ENCODE measurements around the gene TUBB2A.
"Not testable (repeated sequence)": the region's sequence is repeated elsewhere in the genome, so short reads cannot be mapped to it uniquely, and the experiment has no call there.

DNA sequence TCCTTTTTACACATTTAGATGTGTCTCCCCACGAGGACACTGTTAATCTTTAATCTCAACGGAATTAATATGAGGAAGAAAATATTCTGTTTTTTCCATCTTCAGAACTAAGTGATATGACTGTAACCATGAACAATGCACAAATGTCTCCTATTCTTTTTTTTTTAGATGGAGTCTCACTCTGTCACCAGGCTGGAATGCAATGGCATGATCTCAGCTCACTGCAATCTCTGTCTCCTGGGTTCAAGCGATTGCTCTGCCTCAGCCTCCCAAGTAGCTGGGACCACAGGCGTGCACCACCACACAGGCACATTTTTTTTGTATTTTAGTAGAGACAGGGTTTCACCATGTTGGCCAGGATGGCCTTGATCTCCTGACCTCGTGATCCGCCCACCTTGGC lies 19.5 kb downstream of the TUBB2A start:
- TF ChIP-seq, protein P1, sequence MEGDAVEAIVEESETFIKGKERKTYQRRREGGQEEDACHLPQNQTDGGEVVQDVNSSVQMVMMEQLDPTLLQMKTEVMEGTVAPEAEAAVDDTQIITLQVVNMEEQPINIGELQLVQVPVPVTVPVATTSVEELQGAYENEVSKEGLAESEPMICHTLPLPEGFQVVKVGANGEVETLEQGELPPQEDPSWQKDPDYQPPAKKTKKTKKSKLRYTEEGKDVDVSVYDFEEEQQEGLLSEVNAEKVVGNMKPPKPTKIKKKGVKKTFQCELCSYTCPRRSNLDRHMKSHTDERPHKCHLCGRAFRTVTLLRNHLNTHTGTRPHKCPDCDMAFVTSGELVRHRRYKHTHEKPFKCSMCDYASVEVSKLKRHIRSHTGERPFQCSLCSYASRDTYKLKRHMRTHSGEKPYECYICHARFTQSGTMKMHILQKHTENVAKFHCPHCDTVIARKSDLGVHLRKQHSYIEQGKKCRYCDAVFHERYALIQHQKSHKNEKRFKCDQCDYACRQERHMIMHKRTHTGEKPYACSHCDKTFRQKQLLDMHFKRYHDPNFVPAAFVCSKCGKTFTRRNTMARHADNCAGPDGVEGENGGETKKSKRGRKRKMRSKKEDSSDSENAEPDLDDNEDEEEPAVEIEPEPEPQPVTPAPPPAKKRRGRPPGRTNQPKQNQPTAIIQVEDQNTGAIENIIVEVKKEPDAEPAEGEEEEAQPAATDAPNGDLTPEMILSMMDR (IDR thresholded peaks at IDR 0.05), result not testable (repeated sequence)
- TF ChIP-seq POLR2A (IDR thresholded peaks at IDR 0.05), result not testable (repeated sequence)

All from esophagus squamous epithelium (tissue), 4 donors.